ENCODE measurements around the gene TSC2.
"Not testable (repeated sequence)": the region's sequence is repeated elsewhere in the genome, so short reads cannot be mapped to it uniquely, and the experiment has no call there.

The TSC2 gene

DNA sequence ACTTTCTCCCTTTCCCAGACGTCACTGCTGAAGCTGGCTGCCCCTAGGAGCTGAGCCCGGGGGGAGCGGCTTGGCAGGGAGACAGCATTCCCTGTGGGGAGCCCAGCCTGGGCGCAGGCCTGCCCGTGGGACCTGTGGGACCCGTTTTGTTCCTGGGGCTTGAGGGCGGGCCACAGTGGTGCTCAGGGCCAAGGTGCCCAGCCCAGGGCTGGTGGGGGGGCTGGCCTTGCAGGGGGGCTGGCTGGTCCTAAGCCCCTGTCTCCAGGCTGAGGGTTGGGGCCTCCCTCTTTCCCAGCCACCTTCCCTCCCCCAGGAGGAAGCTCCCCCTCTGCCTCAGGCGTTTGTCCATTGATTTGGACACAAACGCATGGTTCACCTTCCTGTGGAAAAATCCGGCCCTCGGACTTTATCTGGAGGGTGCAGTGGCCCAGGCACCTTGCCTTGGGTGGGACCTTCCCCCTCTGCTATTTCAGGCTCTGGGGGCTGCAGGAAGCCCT is 16.7 kb upstream of the TSC2 start:
- no peak for DNase-seq

DNA sequence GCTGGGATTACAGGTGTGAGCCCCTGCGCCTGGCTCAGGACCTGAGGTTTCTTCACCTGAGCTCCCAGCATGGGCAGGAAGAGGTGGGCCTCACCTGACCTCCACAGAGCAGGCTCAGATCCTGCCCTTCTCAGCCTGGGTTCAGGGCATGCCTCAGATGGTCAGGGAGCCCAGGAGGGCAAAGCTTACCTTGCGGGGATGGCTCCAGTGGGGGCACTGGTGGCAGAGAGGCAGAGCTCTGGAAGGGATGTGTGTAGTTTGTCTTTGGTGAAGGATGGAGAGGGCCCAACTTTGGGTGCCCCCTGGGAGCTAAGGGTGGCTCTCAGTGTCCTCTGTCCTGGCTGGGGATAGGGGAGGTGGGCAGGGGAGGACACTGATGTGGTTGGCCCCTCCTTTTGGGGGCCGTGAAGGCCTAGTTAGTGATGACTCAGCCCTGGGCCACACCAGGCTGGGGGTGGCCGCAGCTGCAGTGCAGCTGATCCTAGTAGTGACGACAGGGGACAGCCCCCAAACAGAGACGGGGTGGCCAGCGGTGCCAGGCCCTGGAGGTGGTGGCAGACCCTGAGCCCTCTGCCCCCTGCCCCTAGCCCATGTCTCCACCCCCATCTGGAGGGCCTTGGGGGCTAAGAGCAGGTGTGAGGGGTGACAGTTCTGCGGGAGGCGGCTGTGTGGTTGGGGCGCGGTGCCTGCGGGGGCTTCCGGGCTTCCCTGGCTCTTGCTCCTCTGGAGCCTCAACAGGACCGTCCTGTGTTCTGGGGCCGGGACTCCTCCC is 15.3 kb upstream of the TSC2 start:
- DNase-seq, result no peak

DNA sequence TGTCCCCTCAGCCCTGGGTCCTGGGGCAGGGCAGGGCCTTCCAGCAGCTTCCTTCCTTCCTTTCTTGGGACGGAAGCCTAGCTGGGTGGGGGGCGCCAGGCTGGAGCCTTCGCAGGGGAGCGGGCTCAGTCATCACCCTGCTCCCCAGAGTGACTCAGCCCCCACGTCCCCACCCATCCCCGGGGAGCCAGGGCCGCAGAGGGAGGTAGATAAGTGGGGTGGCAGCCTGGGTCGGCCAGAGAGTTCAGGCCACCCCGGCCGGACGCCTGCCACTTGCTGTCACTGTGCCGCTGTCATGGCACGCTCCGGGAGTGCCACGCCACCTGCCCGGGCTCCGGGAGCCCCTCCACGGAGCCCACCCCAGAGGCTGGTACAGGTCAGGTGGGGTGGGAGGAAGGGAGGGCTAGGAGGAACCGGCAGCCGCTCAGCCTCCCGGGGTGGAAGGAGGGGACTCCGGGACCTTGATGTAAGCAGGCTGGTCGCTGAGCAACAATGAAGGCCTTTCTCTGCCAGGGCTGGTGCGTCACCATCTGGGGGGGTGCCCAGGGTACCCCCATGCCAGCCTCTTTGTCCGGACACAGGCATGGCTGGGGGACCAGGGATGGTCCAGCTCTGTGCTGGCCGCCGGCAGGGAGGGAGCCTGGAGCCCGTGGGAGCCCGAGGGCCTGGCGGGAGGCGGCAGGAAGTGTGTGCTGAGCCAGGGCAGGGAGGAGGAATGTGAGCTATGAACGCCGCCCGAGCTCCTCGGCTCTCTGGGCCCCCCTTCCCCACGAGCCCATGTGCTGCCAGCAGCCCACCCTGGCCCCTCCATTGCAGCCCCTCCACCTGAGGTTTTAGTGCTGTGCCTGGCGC is 14.5 kb upstream of the TSC2 start:
- DNase-seq, result peak; percentile 66

- not testable (repeated sequence) for DNase-seq
Observed at GRCh38 chr16:2033909-2034695, 13.7 kb upstream of the TSC2 start.

DNA sequence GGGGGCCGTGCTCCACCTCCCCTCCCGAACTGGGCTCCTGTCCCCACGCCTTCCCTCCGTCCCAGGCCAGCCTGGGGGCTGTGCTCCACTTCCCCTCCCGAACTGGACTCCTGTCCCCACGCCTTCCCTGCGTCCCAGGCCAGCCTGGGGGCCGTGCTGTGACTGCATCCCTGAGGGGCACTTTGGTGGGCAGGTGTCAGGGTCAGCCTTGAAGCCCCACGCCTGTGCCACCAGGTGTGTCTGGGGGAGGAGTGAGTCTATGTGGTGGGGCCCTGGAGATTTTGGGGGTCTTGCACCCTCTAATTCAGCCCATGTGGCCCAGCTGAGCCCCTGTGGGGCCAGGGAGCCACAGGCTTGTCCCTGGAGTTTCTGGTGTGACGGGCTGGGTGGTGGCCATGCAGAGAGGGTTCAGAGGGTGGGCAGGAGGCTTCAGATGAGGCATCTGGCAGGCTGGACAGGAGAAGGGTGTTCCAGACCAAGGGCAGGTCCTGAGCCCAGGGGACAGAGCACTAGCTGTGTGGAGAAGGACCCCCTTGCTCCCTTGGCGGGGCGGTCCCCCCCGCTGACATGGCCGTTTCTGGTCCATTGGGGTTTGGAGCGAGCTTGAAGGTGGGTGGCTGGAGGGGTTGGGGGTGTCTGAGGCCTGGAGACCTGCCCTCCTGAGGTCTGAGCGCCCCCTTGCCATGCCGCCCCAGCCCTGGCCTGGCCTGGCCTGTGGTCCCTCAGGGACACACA is 12.9 kb upstream of the TSC2 start:
- DNase-seq, result no peak

DNA sequence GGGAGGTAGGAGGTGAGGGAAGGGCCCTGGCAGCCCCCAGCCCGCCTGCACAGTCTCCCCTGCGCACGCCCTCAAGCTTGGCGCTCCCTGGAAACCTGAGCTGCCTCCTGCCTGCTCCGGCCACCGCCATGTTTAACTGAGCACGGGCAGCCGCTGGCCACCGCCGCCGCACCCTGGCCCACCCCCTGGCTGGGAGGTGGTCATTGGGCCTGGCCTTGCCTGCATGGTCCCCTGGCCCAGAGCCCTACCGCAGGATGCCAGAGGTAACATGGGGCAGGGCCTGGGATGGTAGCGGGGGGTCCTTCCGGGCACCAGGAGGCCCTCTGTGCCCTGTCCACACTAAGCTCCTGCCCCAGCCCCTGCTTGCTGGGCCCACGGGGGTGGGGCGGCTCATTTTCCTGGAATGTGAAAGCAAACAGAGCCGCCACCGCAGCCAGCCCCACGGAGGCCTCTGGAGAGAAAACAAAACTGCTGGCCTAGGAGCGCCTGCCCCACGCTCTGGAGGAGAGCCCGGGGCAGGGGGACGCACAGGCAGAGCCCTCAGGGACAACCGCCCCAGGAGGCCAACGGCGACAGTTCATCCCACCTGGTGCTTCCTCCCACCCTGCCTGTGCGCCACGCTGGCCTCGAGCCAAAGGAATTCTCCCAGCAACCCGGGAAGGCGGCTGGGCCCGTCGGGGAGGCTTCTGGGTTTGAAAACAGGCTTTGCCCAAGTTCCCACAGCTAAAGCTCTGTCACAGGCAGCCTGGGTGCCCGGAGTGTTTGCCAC is 12.2 kb upstream of the TSC2 start:
- peak; percentile 79 for DNase-seq

GRCh38 chr16:2036200-2036966 is 11.4 kb upstream of the TSC2 start:
- no peak for DNase-seq

GRCh38 chr16:2037115-2037514 is 10.7 kb upstream of the TSC2 start:
- no peak for DNase-seq

- peak; percentile 73 for DNase-seq
Observed at GRCh38 chr16:2037647-2038381, 10.0 kb upstream of the TSC2 start.

DNA sequence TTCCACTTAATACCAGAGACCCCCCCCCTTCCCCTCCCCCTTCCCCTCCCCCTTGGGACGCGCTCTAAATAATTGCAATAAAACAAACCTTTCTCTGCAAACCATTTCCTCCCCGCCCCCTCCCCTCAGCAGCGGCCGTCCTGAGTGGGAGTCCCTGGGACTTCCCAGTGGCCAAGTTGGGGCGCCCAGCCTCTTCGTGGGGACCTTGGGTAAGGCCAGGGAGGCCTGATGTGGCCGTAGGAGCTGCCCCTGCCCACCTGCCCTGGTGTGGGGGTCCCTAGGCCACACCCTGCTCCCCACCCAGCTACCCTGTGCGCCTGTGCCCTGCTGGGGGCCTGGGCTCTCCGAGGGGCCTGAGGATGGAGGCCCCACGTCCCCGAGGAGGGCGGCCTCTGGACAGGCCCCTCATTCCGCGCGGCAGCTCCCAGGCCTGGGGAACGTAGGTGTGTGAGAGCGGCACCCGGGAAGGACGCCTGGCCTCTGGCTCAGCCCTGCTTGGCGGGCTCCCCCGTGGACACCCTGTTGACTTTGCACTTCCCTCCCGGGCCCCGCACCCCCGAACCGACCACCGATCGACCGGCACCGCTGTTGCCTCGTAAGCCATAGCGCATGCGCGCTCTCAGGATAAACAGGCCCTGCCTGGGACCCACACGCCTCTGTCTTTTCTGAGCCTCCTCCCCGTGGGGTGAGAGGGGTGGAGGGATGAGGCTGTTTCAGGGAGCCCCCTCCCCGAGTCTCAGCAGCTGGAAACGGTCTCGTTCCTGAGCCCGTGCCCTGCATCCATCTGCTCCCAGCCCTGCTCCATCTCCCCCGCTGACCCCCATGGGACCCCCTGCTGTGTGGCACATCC is 9.2 kb upstream of the TSC2 start:
- DNase-seq, result peak; percentile 25

GRCh38 chr16:2039274-2040031 is 8.3 kb upstream of the TSC2 start:
- DNase-seq, result peak; percentile 88

- no peak for DNase-seq
Observed at GRCh38 chr16:2040041-2040786, 7.6 kb upstream of the TSC2 start.

DNA sequence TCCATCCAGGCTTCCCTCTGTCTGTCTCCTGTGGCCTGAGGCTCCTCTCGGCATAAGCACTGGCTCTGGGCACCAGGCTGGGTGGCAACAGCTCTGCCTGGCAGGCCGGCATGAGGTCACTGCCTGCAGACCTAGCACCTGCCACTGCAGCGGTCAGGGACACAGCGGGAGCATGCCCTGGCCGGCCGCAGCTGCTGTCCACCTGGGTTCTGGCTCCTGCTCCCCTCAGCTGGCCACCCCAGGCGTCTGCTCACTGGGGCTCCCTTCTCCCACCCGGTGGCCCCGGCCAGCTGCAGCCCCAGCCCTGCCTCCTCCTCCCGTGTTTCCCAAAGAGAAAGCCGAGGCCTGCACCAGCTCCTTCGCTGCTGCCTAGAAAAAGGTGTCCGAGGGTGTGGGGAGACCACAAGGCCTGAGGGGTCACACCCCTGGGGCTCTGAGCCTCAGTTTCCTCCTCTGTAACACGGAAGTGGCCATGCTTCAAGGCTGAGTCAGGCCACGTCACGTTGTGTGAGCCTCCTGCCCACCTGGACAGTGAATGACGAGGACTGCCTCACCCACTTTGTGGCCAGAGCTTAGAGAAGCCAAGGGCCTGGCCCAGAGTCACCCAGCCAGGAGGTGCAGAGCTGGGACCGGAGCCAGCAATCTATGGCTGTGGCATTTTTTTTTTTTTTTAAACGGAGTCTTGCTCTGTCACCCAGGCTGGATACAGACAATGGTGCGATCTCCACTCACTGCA is 6.8 kb upstream of the TSC2 start:
- no peak for DNase-seq

DNA sequence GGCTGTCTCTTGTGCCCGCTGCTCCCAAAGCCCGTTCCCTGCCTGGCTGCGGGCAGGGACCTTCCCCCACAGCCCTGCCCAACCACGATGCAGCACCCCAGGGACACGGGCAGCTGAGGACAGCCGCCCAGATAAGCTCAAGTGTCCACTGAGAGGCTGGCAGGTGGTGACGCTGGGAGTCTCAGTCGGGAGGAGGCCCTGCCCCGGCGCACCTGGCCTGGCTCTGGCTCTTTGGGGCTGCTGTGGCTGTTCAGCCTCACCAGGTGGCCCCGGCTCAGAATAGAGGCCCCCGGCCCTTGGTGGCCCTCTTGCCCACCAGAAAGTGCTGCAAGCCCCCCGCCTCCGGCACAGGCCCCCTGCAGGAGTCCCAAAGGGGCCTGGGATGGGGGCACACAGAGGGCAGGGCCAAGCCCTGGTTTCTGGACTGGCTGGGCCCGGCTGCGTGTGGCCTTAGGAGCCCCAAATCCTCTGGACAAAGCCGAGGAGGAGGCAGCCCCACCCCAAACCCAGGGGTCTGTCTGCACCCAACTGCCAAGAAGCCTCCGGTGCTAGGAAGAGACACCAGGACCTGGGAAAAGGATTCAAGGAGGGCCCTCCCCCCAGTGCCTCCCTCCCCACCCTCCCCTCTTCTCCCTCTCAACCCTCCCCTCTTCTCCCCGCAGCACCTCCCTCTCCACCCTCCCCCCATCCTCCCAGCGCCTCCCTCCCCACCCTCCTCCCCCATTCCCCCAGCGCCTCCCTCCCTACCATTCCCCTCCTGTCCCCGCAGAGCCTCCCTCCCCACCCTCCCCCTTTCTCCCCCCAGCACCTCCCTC is 5.4 kb upstream of the TSC2 start:
- no peak for DNase-seq

GRCh38 chr16:2042986-2043666 is 4.7 kb upstream of the TSC2 start:
- no peak for DNase-seq

Data from fibroblast of skin of abdomen (primary cell).